Heart left ventricle (tissue), 16 donors: ENCODE measurements around the gene PIK3AP1. TPM values are rescaled to one million over a fixed set of nuclear protein-coding genes. Genes with fewer than 3 reads are reported as not detected.

Experiments
- ATAC-seq, 4 donors: fragments of 200-7000 bp; cut with Tn5 transposase; one replicate each; pipeline ENCODE4 v1.9.1; 2020 to 2022; ENCODE audit warnings: moderate library complexity in 4 of 4, mild to moderate bottlenecking in 3 of 4, moderate number of reproducible peaks in 1 of 4
- DNase-seq, 5 donors: peaks; one replicate each; pipeline ENCODE4 v3.0.0-alpha.2; 2020
- H3K27ac ChIP-seq, 12 donors: fragments of 200-600 bp; sonication (generic) in 4 of 12; one replicate each; pipeline versions ENCODE4 v1.5.0 to v1.8.0; 2016 to 2022; ENCODE audit warnings: mild to moderate bottlenecking in 2 of 12
- H3K27me3 ChIP-seq, 9 donors: fragments of 200-600 bp; sonication (generic) in 2 of 9; one replicate each; pipeline versions ENCODE4 v1.5.1 to v1.8.0; 2016 to 2022; ENCODE audit warnings: mild to moderate bottlenecking in 3 of 9
- H3K36me3 ChIP-seq, 9 donors: fragments of 200-600 bp; sonication (generic) in 2 of 9; one replicate each; pipeline versions ENCODE4 v1.5.0 to v1.8.0; 2018 to 2022; ENCODE audit warnings: mild to moderate bottlenecking in 2 of 9
- H3K4me1 ChIP-seq, 12 donors: fragments of 200-600 bp; sonication (generic) in 4 of 12; one replicate each; pipeline versions ENCODE4 v1.5.0 to v1.8.0; 2016 to 2022; ENCODE audit warnings: mild to moderate bottlenecking in 3 of 12
- H3K4me3 ChIP-seq, 12 donors: fragments of 200-600 bp; sonication (generic) in 4 of 12; one replicate each; pipeline versions ENCODE4 v1.5.0 to v1.8.0; 2017 to 2022; ENCODE audit warnings: mild to moderate bottlenecking in 9 of 12, moderate library complexity in 4 of 12
- H3K9me3 ChIP-seq, 12 donors: fragments of 200-600 bp; sonication (generic) in 4 of 12; one replicate each; pipeline versions ENCODE4 v1.5.0 to v1.8.0; 2016 to 2022; ENCODE audit warnings: mild to moderate bottlenecking in 1 of 12
- CTCF ChIP-seq, 12 donors: fragments of 200-600 bp; sonication (generic) in 4 of 12; IDR thresholded peaks; one replicate each; pipeline versions ENCODE4 v1.5.0 to v1.8.0; 2018 to 2022; ENCODE audit warnings: antibody characterized with exemption in 12 of 12, mild to moderate bottlenecking in 5 of 12
- POLR2A ChIP-seq, 2 donors: fragments of 450-650 bp; IDR thresholded peaks; one replicate each; pipeline ENCODE4 v1.6.1; 2017; ENCODE audit warnings: antibody characterized with exemption in 2 of 2, mild to moderate bottlenecking in 2 of 2, moderate library complexity in 2 of 2
- WGBS, 4 donors: extraction: QIAGEN DNeasy Blood & Tissue Kit in 2 of 4; methylation state at CpG; one replicate each; pipeline versions ENCODE4 v1.1.5 to v1.1.7; 2013 to 2018; 5-methylcytosine and 5-hydroxymethylcytosine counted together
- intact Hi-C, 10 donors: fragments of 100-400 bp; cut with DNase I; formaldehyde crosslinking; loops; one replicate each; pipeline versions ENCODE4 v1.11.1 to v1.14.2; 2022
- polyA plus RNA-seq, 2 donors: library from polyadenylated mRNA; stranded (reverse); fragments of 200-250 nt; gene quantifications; one replicate each; pipeline ENCODE4 v1.2.3, GENCODE V29; 2013
- total RNA-seq, 9 donors: library from RNA; depleted of rRNA in 2 of 9; stranded (reverse); fragments of >200 nt in 2 of 9; fragmentation: NEBNext Ultra II Directional in 3 of 9; extraction: Animal tissue kit (Norgen Biotek cat#: 25700) in 3 of 9; gene quantifications; one replicate each; pipeline versions ENCODE4 v1.1.0 to v1.2.4, GENCODE V29; 2016 to 2023
- donor health status: ischemic (EF 13 %, LVEDD 7.1; RV severe dilation, severe dysfunction).
- donor health status: healthy with polysubstance abuse.
- donor health status: DM: no; HTN: yes; CAD: no.
- donor health status: DM: no; HTN: no; CAD: no.
- donor health status: ischemic (EF 25% LVEDD 6.9; RV normal size, moderate dysfunction).
- donor health status: ischemic (EF 25% LVEDD 5.7; RV mildly dilated, moderate dysfunction).
- donor health status: healthy.
- donor health status: DM: yes; HTN: yes; CAD: no.
- donor health status: ischemic (EF 35%, LVEDD 5.7; RV mildly dilated, moderate dysfunction).
- donor health status: nonischemic (EF 11% LVEDD 7.7; RV severe dilation, severe dysfunction).
- donor health status: DM: yes; HTN: yes; CAD: no.
- donor health status: PGD.
- donor health status: ischemic (EF 29% LVEDD 5.4; RV normal size, mild dysfunction).
- donor health status: nonischemic (EF 23%, LVEDD 6.1; RV moderate dilation, normal function).

PIK3AP1 gene
- total and polyA plus RNA-seq, 11 donors = 1.3 to 37.9 (median 4.4) TPM

GRCh38 chr10:96765406-96766240 lies 45.3 kb upstream of the PIK3AP1 start:
- Histone ChIP-seq H3K27me3 (no peaks in the 10 kb centered on the region), H3K9me3 (no peaks in the 10 kb centered on the region), H3K4me1 (no peaks in the 10 kb centered on the region), H3K27ac (no peak overlapping the region), H3K36me3 (no peaks in the 10 kb centered on the region), H3K4me3 (no peak overlapping the region)
- WGBS, 4 donors = 49 to 55% (median 53%) methylated on average over 9 of the region's 9 CpGs
- ATAC-seq (peak; percentile 37 to 81 (median 72)), DNase-seq (peak; percentile 38 to 83 (median 57))
- TF ChIP-seq CTCF (IDR thresholded peaks at IDR 0.05) = peak; percentile 58 to 81 (median 74)
- no peak for TF ChIP-seq POLR2A (IDR thresholded peaks at IDR 0.05)
- intact Hi-C loops = loop anchor here in 8 of 10 donors (2.0 to 10.0 kb wide), 6 partner anchors 59 to 449 kb away; no protein-coding TSS in a partner anchor

DNA sequence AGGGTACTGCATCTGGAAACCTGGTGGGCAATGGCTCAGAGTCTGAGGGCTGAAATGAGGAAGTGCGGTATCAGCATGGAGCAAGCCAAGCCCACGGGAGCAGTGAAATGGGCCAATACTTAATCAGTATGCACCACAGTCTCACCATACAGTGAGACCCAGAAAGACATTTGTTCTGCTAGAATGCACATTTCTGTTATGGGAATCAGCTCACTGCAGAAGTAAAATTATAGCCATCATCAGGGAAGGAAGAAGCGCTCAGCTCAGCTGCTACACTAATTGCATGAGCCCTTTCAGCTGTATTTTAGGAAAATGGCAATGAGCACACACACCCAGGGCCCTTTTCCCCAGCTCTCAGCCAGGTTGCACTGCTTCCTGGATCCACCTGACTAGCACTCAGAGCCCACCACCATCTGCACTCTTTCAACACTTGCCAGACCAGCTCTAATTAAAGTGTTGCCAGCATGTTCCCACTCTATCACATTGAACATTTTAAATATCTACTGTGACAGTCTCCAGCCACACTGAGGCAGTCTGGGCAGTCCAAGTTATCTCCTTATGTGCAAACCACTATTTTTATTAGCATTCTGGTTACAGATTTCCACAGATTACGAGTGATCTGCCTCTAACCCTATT lies 44.2 kb upstream of the PIK3AP1 start:
- Histone ChIP-seq H3K9me3 (no peaks in the 10 kb centered on the region), H3K27me3 (no peaks in the 10 kb centered on the region), H3K36me3 (no peaks in the 10 kb centered on the region), H3K4me3 (no peak overlapping the region), H3K4me1 (no peaks in the 10 kb centered on the region), H3K27ac (no peak overlapping the region)
- DNase-seq (no peak), ATAC-seq (no peak)
- TF ChIP-seq CTCF (IDR thresholded peaks at IDR 0.05) (no peak), POLR2A (IDR thresholded peaks at IDR 0.05) (no peak)
- WGBS, 4 donors = 71 to 73% (median 72%) methylated on average over 4 of the region's 4 CpGs
- intact Hi-C loops = loop anchor here in 9 of 10 donors (2.0 to 10.0 kb wide), 6 partner anchors 60 to 450 kb away; no protein-coding TSS in a partner anchor

- peaks cover 0 to 17% (median 0%) of the 10 kb centered on the region in 12 donors for H3K4me1 ChIP-seq
- H3K27me3 ChIP-seq = no peaks in the 10 kb centered on the region
- no peak for TF ChIP-seq POLR2A (IDR thresholded peaks at IDR 0.05)
- no peak for TF ChIP-seq CTCF (IDR thresholded peaks at IDR 0.05)
- ATAC-seq (peak in 2 of 4 donors; percentile 41 to 68), DNase-seq (peak in 3 of 5 donors; percentile 8 to 39 (median 20))
- no peaks in the 10 kb centered on the region for H3K9me3 ChIP-seq
- H3K4me3 ChIP-seq = no peak overlapping the region
- WGBS, 4 donors = 0 to 21% (median 12%) methylated on average over 1 of the region's 1 CpG
- peak overlapping the region in 1 of 12 donors; percentile 45 for H3K27ac ChIP-seq
- no peaks in the 10 kb centered on the region for H3K36me3 ChIP-seq
- intact Hi-C loops = no loop called here
These were observed 38.1 kb upstream of the PIK3AP1 start for GRCh38 chr10:96758423-96758822.
